Superior temporal gyrus (tissue), 1 donor: ENCODE data around the gene KRTAP5-7.
"Not testable (repeated sequence)": the region's sequence is repeated elsewhere in the genome, so short reads cannot be mapped to it uniquely, and the experiment has no call there.

Source experiments
- DNase-seq: peaks from one replicate; pipeline ENCODE4 v3.0.0-alpha.2; 2016; ENCODE audit errors: extremely low spot score

The KRTAP5-7 gene, protein sequence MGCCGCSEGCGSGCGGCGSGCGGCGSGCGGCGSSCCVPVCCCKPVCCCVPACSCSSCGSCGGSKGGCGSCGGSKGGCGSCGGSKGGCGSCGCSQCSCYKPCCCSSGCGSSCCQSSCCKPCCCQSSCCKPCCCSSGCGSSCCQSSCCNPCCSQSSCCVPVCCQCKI

GRCh38 chr11:71526796-71527575 is at the start of gene KRTAP5-7:
KRTAP5-7 (plus strand) TSS chr11:71527267; CDS start chr11:71527301, 34 bp downstream.
- DNase-seq = not testable (repeated sequence)

DNA sequence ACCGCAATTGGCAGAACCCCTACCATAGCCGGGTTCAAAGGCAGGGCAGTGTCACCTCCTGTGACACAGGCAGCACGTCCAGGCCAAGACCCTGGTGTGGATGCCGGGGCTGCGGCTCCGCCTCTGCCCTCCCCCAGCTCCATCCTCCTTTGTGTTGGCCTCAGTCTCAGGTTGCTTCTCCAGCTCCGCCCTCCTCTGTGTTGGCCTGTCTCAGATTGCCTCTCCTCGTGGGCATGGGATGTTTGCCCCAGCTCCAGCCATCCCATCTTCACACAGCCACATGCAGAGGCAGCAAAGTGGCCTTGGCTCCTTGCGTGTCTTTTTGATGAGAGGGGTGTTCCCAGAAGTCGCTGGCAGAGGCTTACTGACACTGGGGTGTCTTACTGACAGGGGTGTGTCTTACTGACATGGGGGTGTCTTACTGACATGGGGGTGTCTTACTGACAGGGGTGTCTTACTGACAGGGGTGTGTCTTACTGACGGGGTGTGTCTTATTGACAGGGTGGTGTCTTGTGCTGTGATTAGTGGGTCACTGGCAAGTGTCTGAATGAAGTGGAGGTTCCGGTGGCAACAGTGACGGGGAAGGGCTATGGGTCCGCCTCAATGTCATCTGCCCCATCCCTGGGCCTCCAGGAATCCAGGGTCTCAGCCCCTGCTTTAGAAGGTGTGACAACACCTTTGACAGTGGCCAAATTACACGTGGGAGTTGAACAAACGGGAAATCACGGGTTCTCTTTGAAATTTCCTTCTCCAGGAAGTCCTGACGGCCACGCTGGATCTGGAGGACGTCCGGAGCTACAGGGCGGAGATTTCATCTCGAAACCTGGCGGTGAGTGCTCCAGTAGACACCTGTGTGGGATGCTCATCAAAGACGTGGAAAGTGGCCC is 49.2 kb upstream of the KRTAP5-7 start:
- DNase-seq = no peak

GRCh38 chr11:71478528-71478840 is 48.6 kb upstream of the KRTAP5-7 start:
- DNase-seq = no peak

DNA sequence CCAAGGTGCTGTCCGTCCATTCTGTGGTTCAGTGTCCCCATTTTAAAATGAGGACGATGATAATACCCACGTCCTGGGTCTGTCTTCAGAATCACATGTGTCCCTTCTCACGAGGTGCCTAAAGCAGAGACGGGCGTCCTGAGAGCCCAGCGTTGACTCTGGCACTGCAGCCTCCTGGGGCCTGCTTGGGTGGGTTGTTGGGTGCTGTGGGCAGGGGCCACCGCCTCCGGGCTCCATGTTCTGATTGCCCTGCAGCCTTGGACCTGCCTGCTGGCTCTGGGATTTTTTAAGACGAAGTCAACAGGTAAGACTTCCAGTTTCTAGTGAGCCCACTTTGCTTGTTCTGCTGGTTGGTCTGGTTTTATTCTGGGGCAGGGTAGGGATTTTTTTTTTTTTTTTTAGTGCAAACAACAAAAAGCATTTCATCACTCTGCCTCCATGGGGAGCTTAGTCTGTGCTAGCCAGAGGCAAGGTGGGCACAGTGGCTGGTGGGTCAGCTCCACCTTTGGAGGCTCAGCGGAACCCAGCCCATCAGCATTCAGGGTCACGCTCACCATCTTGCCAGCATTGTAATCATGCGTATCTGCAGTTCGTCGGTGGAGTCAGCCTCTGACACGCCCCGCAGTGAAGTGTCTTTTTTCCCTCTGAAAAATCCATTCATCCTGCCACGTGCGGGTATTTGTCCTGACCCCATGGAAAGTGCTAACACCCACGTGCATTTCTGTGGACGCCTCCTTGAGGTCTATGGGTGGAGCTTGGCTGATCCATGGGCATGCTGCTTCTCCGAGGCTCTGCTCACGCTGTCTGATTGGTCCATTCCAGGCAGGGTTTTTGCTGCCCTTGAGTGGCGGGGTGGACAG is 45.7 kb upstream of the KRTAP5-7 start:
- no peak for DNase-seq

GRCh38 chr11:71482216-71482615 is 44.9 kb upstream of the KRTAP5-7 start:
- no peak for DNase-seq

GRCh38 chr11:71482746-71483364 is 44.2 kb upstream of the KRTAP5-7 start:
- no peak for DNase-seq

DNA sequence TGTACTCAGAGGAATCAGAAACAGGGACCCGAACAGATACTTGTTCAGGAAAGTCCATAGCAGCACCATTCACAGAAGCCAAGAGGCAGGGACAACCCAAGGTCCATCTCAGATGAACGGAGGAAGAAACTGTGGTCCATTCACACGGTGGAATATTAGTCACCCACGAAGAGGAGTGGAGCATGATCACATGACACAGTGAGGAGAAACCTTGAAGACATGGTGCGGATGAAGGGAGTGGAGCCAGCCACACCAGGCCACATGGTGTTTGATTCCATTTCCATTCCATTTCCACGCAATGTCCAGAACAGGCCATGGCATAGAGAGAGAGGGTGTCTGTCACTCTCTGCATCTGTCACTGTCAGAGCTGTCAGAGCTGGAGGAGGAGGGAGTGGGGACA is 43.4 kb upstream of the KRTAP5-7 start:
- DNase-seq = no peak

DNA sequence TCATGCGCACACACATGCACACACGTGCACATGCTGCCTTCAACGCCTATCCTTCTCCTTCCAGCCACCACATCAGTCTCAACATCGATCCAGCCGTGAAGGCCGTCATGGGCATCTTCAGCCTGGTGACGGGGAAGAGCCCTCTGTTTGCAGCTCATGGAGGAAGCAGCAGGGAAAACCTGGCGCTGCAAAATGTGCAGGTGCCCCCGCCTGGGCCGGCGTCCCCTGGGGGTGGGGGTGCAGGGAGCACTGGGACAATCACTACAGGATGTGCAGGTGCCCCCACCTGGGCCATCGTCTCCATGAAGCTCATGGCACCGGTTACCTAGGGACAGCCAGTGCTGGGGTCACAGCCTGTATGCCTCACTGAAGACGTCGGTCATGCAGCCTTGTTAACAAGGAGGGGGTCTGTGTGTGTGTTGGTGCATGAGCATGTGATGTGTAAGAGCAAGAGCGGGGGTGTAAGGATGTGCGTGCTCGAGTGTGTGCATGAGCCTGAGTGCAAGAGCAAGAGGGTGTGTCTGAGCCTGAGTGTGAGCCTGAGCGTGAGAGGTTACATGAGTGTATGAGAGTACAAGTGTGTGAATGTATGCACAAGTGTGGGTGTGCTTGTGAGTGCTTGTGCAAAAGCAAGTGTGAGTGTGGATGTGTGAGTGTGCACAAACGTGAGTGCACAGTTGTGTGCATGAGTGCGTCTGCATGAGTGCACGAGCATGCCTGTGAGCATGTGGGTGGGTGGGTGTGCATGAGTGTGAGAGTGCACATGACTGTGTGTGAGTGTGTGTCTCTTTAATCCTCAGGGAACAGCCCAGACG is 42.6 kb upstream of the KRTAP5-7 start:
- DNase-seq = no peak

DNA sequence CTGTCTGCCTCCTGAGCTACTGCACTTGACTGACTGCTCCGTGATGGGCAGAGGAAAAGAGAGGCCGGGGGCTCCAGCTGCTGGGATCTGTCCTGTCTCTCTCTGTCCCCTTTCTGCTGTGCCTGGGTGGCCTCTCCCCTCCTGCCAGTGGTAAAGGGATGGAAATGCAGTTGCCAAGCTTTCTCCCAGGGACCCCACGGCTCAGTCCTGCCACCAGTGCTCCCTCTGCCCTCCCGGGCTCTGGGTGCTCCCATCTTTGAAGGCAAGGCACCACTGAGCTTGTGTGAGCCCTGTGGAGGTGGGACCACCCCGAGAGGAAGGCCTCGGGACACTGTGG is 42.0 kb upstream of the KRTAP5-7 start:
- no peak for DNase-seq

GRCh38 chr11:71485466-71485865 is 41.6 kb upstream of the KRTAP5-7 start:
- DNase-seq = no peak

GRCh38 chr11:71486320-71486719 is 40.7 kb upstream of the KRTAP5-7 start:
- DNase-seq = no peak

GRCh38 chr11:71488681-71489270 is 38.3 kb upstream of the KRTAP5-7 start:
- DNase-seq = no peak

- DNase-seq = no peak
These were observed 37.6 kb upstream of the KRTAP5-7 start for GRCh38 chr11:71489311-71490043.

- no peak for DNase-seq
These were observed 36.9 kb upstream of the KRTAP5-7 start for GRCh38 chr11:71490044-71490730.

DNA sequence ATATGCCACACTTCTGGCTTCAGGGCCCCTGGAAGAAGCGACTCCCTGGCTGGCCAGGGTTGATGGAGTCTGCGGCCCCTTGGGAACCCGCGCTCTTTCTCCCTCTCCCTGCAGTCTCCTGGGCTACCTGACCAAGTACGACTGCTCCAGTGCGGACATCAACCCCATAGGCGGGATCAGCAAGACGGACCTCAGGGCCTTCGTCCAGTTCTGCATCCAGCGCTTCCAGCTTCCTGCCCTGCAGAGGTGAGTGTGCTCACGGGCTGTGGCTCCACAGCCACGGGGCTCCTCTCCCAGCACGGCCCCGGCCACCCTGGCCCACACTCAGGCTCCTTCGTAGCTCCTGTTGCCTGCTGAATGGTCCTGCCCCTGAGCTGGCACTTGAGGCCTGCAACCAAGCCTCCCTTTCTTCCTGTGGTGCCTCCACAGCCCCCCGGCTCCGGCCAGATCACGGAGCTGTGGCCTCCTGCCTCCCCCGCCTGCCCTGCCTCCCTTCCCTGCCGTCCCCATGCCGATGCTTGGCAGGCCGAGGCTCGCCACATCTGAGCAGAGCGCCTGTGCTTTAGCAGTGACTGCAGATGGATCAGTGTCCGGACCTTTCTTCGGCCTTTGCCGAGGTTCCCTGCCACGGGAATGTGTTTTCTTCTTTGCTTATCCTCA is 36.2 kb upstream of the KRTAP5-7 start:
- DNase-seq = no peak

GRCh38 chr11:71491531-71491930 is 35.5 kb upstream of the KRTAP5-7 start:
- DNase-seq = no peak

DNA sequence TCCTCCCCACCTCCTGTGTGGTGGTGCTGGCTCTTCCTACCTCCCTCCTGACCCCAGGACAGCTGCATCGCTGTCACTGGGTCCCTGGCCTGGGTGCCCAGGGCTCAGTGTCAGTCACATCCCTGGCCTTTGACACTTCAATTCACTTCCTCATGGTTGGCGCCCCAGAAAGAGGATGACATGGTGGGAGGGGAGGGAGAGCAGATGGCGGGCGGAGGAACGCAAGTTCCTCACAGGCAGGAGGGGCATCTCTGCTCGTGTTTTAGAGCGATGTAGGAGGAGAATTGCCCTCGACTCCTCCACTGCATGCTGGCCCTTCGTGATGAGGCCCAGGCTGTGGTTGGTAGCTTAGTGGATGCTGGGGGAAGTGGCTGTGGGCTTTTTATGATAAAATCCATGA is 35.1 kb upstream of the KRTAP5-7 start:
- no peak for DNase-seq
